ENCODE results near the gene AGFG1.

The AGFG1 gene

GRCh38 chr2:227488045-227488444, 16.1 kb downstream of the AGFG1 start:
- TF ChIP-seq ZFP3 (CRISPR knock-in tag; IDR thresholded peaks at IDR 0.05) (no peak), TCF4 (CRISPR knock-in tag; IDR thresholded peaks at IDR 0.05; ENCODE audit: borderline replicate concordance) (no peak), RARB (CRISPR knock-in tag; IDR thresholded peaks at IDR 0.05) (no peak), BACH2 (CRISPR knock-in tag; IDR thresholded peaks at IDR 0.05; ENCODE audit: borderline replicate concordance) (no peak), SNAI2 (CRISPR knock-in tag; IDR thresholded peaks at IDR 0.05) (no peak), PPARA (CRISPR knock-in tag; IDR thresholded peaks at IDR 0.05; ENCODE audit: borderline replicate concordance) (no peak), GLIS3 (CRISPR knock-in tag; IDR thresholded peaks at IDR 0.05) (no peak), ZC3H10 (CRISPR knock-in tag; IDR thresholded peaks at IDR 0.05) (no peak)
- no peak for ATAC-seq

GRCh38 chr2:227491386-227491785, 19.4 kb downstream of the AGFG1 start:
- TF ChIP-seq CSRNP3 (CRISPR knock-in tag; IDR thresholded peaks at IDR 0.05) (no peak), ARNTL (CRISPR knock-in tag; IDR thresholded peaks at IDR 0.05; ENCODE audit: borderline replicate concordance, low read depth) (no peak), TSHZ2 (CRISPR knock-in tag; IDR thresholded peaks at IDR 0.05) (no peak), ZNF565 (CRISPR knock-in tag; conservative IDR thresholded peaks at IDR 0.05; ENCODE audit: low read depth) (no peak), ZFP30 (CRISPR knock-in tag; IDR thresholded peaks at IDR 0.05) (no peak), ZFP3 (CRISPR knock-in tag; IDR thresholded peaks at IDR 0.05) (no peak), ESRRG (CRISPR knock-in tag; IDR thresholded peaks at IDR 0.05) (no peak), SNAI2 (CRISPR knock-in tag; IDR thresholded peaks at IDR 0.05) (no peak), TOX (CRISPR knock-in tag; IDR thresholded peaks at IDR 0.05; ENCODE audit: borderline replicate concordance) (no peak), ZNF8 (CRISPR knock-in tag; IDR thresholded peaks at IDR 0.05) (no peak), ZC3H10 (CRISPR knock-in tag; IDR thresholded peaks at IDR 0.05) (no peak)
- no peak for ATAC-seq

- no peak for TF ChIP-seq GLIS3 (CRISPR knock-in tag; IDR thresholded peaks at IDR 0.05)
- no peak for TF ChIP-seq TOX (CRISPR knock-in tag; IDR thresholded peaks at IDR 0.05; ENCODE audit: borderline replicate concordance)
- no peak for TF ChIP-seq ZNF8 (CRISPR knock-in tag; IDR thresholded peaks at IDR 0.05)
- no peak for TF ChIP-seq ZFP30 (CRISPR knock-in tag; IDR thresholded peaks at IDR 0.05)
- no peak for TF ChIP-seq PATZ1 (CRISPR knock-in tag; IDR thresholded peaks at IDR 0.05; ENCODE audit: borderline replicate concordance)
- TF ChIP-seq PPARA (CRISPR knock-in tag; IDR thresholded peaks at IDR 0.05; ENCODE audit: borderline replicate concordance), result no peak
- TF ChIP-seq BACH2 (CRISPR knock-in tag; IDR thresholded peaks at IDR 0.05; ENCODE audit: borderline replicate concordance), result no peak
- no peak for TF ChIP-seq ZFP3 (CRISPR knock-in tag; IDR thresholded peaks at IDR 0.05)
- TF ChIP-seq CREB5 (CRISPR knock-in tag; IDR thresholded peaks at IDR 0.05; ENCODE audit: low read depth), result no peak
- TF ChIP-seq ZC3H10 (CRISPR knock-in tag; IDR thresholded peaks at IDR 0.05), result no peak
- no peak for TF ChIP-seq TCF4 (CRISPR knock-in tag; IDR thresholded peaks at IDR 0.05; ENCODE audit: borderline replicate concordance)
- TF ChIP-seq POU6F1 (CRISPR knock-in tag; IDR thresholded peaks at IDR 0.05; ENCODE audit: borderline replicate concordance, low read depth), result no peak
- no peak for TF ChIP-seq TSHZ2 (CRISPR knock-in tag; IDR thresholded peaks at IDR 0.05)
- no peak for TF ChIP-seq SNAI2 (CRISPR knock-in tag; IDR thresholded peaks at IDR 0.05)
- TF ChIP-seq ZNF565 (CRISPR knock-in tag; conservative IDR thresholded peaks at IDR 0.05; ENCODE audit: low read depth), result no peak
- no peak for TF ChIP-seq RARB (CRISPR knock-in tag; IDR thresholded peaks at IDR 0.05)
- no peak for TF ChIP-seq CSRNP3 (CRISPR knock-in tag; IDR thresholded peaks at IDR 0.05)
- TF ChIP-seq ESRRG (CRISPR knock-in tag; IDR thresholded peaks at IDR 0.05), result no peak
- no peak for ATAC-seq
Measured at GRCh38 chr2:227493524-227493923, 21.6 kb downstream of the AGFG1 start.
